AML-193 (cell line): ENCODE measurements around the gene ECE2.

Experiments used
- DNase-seq, 2 experiments: peaks; one replicate each; lab custom pipeline; 2025; lab: John Stamatoyannopoulos, UW

Gene ECE2

DNA sequence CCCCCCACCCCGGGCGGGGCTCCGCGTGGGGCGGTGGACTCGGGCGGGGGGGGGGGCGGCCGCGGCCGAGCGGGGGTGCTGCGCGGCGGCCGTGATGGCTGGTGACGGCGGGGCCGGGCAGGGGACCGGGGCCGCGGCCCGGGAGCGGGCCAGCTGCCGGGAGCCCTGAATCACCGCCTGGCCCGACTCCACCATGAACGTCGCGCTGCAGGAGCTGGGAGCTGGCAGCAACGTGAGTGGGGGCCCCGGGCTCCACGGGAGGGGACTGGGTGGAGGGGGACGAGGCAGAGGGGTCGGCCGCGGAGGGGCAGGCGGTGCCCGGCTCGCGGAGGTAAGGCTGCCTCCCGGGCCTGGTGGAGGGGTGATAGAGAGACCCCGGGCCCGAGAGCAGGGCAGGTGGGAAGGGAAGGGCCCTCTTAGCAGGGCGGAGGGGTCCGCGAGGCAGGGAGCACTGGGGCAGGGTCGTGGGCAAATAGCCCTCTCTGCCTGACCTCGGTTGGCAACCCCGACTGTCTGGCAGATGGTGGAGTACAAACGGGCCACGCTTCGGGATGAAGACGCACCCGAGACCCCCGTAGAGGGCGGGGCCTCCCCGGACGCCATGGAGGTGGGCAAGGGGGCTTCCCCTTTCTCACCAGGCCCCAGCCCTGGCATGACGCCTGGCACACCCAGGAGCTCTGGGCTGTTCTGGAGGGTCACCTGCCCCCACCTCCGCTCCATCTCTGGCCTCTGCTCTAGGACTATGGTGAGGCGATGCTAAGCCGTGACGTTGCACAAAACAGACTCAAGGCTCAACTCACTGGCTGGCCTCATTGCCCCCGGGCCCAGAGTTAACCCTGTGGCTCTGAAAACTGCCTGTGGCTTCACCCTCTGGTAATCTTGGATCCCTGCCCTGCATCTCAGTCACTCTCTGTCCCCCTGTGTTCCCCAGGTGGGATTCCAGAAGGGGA lies at the start of gene ECE2:
Gene ECE2, plus strand, starts transcription at position 62 of the 950 bp plus-strand sequence. Its CDS starts 132 bp downstream, at position 194.
- no peak for DNase-seq

DNA sequence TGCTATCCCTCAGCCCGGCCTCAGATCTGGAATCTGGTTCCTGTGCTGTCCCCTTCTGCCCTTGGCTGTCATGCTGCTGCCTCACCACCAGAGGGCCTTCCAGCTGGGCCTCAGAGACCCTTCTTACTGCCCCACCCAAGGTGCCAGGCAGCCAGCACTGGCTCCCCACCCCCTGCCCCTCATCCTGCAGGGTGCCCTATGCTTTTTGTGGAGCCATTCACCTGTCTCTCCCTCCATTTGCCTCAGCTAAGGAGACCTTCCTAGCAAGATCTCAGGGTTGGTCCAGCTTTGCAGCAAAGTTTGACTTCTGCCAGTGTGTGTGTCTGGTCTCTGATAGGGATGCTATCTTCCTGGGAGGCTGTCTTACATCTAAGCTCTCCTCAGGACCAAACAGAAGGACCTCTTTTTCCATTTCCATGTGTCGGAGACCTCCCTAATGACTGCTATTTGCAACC lies 48.3 kb upstream of the ECE2 start:
- peak; percentile 45 to 49 for DNase-seq

DNA sequence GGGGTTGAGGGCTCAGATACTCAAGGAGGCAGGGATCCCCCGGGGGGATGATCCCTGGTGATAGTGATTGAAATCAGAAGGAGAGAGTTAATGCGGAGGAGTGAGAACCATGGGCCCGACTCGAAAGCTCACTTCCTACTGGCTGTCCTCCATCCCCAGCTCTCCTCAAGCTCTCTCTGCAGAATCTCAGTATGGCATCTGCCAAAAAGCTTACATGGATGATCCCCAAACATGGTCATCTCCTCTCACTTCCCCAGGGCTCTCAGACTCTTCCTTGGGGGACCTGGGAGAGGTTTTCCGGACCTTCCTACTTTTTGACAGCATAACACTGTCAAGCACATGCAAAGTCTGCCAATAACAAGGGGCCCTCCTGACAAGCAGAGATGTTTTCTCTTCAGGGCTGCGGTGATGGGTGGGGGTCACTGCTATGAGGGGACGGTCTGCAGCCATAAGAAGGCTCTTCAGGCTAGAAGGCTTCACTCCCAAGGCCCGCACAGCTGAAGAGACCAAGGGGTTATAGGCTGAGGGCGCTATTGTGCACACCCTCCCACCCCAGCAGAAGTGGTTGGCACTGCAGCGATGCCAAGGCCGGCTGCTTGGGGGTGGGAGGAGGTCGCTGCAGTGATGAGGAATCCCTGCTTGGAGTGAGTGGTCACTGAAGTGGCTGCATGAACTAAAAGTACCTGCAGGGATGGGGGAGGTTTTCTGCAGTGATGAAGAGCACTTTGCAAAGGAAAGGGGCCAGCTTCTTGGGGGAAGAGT lies 47.3 kb upstream of the ECE2 start:
- no peak for DNase-seq

DNA sequence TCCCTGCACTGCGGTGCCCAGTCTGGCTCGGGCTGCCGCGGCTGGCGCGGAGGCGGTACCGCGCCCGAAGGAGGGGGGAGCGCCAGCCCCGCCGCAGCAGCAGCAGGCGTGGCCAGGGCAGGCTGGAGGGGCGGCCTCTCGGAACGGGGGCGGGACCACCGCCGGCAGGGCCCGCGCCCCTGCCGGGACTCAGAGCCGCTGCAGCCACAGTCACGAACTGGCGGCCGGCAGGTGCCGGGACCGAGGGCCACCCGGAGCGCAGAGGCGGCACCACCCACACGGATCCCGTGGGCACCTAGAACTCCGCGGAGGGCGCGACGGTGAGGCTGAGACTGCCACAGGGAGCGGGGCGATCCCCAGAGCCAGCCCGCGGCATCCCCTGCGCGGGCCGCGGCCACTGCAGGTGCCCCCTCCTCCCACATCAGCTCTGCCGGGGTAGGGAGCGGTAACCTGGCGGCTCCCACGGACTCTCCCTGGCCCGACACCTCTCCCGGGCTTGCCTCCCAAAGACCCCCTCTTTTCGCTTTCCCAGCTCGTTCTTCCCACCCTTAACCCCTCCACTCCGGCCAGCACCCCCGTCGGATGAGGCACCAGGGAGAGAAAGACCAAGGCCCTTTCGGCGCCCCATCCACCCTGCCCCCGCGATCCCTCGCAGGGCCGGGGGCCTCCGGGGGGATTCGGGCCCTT lies 46.3 kb upstream of the ECE2 start, which contains the start of gene VWA5B2:
Gene VWA5B2, plus strand, starts transcription at position 192 of the 687 bp plus-strand sequence. CDS start 944 bp downstream, outside the sequence.
- DNase-seq = no peak

DNA sequence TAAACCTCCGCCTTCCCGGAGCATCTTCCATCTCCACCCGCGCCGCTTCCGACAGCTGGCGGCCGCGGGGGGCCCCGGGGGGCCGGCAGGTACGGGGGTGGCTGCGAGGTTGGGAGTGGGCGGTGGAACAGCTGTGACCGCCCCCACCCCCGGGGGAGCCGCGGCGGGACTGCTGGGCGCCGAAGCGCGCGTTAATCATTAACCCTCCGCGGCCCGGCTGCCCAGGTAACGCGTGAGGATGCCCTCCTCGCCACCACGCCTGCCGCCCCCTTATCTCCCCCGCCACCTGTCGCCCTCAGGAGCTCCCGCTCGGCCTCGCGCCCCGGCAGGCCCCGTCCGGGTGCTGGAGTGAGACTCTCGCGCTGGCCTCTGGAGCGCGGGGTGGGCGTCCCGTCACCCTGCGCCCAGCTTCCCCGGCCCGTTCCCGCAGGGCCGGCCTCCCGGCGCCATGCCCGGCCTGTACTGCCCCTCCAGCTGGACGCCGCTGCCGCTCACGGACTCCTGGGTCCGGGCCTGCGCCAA lies 45.7 kb upstream of the ECE2 start:
- DNase-seq = no peak

DNA sequence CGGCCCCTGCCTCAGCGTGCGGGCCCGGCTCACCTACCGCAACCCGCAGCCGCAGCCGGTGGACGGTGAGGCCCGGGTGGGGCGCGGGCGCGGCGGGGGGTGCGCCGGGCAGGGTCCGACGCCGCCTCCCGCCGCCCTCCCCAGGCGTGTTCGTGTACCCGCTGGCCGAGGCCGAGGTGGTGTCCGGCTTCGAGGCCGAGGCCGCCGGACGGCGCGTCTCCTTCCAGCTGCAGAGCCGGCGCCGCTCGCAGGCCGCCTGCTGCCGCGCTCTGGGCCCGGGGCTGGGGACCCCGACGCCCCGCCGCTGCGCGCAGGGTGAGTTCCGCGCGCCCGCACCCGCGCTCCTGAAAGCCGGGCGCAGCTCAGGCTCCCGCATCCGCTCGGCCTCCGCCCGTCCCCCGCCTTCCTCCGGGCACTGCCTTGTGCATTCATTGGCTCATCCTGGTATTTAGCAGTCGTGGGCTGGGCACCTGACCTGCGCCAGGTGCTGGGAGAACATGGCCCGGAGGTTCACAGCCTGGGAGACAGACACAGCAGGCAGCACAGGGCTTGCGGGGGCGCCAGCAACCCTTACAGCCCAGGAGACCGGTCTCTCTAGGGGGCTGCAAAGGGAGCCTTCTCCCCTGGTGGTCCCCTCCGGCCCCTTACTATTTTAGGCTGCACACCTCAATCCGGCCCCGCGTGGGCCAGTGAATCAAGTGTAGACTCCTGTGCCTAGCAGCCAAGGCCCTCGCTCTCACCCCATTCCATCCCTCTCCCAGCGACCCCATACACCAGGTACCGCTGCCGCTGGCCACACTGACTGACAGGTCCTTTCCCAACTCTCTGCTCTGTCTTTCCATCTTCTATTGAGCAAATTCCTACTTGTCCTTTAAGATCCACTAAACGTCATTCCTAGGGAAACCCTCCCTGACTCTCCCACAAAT lies 45.0 kb upstream of the ECE2 start:
- no peak for DNase-seq

DNA sequence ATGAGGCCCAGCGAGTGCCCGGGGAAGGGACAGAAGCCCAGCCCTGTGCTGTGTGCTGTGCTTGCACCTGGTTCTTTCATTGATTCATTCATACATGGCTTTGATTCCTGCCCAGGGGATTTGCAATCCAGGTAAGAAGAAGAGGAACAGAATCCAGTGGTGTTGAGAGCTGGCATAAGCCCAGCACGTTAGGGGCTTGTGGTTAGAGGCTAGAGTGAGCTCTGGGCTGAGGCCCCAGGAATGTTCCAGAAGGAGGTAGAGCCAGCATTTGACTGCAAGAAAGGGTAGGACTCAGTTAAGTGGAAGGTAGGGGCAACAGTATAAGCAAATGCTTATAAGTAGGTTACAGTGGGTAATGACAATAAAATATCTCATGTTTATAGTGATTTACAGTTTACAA lies 44.2 kb upstream of the ECE2 start:
- DNase-seq = no peak

DNA sequence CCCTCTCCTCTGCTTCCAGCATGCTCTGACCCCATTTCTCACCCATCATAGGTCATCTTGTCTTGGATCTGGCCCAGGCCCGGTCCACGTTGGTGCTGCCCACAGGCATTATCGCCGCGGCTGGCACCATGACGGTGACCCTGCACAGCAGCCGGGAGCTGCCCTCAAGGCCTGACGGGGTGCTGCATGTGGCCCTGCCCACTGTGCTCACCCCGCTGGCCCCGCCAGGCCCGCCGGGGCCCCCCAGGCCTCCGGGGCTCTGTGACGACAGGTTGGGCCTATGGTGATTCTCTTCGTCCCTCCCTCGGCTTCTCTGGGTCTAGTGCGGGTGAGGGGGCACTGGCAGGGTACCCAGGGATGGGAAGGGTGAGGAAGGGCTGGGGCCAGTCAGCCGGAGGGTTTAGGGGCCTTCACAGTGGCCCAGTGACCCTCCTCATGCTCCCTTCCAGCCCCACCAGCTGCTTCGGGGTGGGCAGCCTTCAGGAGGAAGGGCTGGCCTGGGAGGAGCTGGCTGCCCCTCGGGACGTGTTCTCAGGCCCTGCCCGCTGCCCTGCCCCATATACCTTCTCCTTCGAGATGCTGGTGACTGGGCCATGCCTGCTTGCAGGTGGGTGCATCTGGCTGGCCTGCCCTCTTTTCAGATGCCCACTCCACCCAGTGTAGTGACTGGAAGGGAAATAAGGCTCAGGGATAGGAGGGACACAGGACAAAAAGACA lies 42.5 kb upstream of the ECE2 start:
- no peak for DNase-seq

DNA sequence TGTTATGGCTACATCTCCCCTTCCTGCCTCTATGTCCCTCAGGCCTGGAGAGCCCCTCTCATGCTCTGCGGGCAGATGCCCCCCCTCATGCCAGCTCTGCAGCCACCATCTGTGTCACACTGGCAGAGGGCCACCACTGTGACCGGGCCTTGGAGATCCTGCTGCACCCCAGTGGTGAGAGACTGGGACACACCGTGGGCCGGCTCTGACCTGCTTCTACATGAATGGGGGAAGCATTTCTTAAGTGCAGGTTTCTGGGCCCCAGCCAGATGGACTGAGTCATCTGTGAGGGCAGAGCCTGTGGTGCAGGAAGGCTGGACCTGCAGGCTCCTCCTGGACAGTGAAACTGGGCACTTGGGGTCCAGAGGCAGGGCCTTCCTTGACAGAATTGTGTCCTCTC lies 41.6 kb upstream of the ECE2 start:
- peak; percentile 43 to 66 for DNase-seq

DNA sequence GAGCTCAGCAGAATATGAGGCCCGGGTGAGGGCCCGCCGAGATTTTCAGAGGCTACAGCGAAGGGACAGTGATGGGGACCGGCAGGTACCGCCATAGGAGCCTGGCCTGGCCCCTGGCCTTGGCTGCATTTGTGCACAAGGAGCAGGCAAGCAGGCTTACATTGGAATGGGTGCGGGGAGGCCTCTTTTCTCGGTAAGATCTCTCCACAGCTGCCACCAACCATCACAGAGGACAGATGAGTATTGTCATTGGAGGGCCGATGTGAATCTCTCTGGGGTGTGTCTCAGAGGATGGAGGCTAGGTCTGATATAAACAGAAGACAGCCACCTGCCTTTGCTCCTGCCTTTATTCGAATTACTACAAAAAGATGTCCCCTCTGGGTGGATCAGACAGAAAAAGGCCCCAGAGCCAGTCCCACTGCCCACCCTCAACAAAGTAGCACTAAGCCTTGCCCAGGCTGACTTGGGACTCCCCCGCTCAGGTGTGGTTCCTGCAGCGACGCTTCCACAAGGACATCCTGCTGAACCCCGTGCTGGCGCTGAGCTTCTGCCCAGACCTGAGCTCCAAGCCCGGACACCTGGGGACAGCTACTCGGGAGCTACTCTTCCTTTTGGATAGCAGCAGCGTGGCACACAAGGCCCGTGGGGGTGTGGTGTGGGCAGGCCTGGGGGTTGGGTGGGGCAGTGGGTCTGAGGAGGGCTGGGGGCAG lies 41.0 kb upstream of the ECE2 start:
- DNase-seq = no peak

DNA sequence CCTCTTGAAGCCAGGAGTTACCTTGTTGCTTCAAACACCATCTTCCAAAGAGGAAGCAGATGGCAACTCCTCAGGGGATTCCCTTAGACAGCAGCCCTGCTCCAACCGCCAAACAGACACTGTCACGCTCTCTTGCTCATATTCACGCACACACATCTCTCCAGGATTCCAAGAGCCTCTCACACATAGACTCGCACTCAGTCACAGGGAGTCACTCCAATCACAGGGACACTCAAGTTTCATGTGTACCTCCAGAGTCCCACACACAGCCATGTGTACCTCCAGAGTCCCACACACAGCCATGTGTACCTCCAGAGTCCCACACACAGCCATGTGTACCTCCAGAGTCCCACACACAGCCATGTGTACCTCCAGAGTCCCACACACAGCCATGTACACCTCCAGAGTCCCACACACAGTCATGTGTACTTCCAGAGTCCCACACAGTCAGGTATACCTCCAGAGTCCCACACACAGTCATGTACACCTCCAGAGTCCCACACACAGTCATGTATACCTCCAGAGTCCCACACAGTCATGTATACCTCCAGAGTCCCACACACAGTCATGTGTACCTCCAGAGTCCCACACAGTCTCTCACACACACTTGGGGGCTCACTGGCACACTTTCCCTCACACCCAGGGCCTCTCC lies 40.3 kb upstream of the ECE2 start:
- no peak for DNase-seq

DNA sequence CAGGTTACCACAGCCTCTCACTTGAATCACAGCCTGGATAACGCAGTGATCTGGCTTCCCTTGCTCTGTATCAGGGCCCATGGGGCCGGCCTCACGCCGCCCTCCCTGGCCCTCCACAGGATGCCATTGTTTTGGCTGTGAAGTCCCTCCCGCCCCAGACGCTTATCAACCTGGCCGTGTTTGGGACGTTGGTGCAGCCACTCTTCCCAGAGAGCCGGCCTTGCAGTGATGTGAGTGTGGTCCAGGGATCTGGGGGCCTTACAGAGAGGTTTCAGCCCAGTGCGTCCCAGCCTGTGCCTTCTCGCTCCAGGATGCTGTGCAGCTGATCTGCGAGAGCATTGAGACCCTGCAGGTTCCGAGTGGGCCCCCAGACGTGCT lies 39.8 kb upstream of the ECE2 start:
- DNase-seq = no peak

DNA sequence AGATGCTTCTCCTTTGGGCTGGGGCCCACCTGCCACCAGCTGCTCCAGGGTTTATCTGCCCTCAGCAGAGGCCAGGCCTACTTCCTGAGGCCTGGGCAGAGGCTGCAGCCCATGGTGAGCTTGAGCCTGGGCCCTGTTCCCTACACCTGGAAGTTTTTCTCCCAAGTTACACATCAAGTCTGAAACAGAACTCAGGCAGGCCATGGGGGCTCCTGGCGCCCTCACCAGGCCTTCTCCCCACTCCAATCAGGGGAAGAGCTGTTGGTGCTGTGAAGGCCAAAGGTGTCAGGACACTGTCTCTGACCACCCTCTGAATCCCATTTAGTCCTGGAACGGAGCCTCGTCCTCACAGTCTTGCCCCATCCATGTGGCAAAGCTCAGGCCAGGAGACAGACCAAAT lies 39.2 kb upstream of the ECE2 start:
- DNase-seq = no peak

DNA sequence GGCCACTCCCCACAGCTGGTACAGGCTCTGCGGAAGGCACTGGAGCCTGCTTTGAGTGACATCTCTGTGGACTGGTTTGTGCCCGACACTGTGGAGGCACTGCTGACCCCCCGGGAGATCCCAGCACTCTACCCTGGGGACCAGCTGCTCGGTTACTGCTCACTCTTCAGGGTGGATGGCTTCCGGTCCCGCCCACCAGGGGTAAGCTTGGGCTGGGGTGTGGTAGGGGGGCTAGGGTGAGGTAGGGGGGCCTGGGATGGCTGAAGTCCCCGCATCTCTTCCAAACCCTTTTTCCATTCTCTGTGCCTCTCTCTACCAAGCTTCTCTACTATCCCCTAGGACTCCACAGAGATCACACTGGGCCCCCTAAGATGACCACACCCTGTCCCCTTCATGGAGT lies 38.6 kb upstream of the ECE2 start:
- no peak for DNase-seq

DNA sequence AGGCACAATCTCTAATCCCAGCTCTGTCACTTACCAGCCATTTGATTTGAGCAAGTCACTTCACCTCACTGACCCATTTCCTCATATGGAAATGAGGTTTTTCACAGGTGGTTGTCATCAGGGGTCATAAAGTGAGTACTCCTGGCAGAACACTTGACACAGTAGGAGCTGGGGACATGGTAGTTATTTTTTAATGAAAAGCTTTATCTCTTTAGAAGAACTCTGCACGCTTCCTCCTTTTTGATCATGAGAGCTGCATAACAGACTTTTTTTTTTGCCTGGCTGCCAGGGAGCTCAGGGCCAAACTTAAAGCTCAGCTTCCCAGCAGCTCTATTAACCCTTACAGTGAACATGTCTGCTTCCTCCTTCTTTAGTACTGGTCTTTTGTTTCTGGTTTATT lies 38.0 kb upstream of the ECE2 start:
- DNase-seq = no peak

DNA sequence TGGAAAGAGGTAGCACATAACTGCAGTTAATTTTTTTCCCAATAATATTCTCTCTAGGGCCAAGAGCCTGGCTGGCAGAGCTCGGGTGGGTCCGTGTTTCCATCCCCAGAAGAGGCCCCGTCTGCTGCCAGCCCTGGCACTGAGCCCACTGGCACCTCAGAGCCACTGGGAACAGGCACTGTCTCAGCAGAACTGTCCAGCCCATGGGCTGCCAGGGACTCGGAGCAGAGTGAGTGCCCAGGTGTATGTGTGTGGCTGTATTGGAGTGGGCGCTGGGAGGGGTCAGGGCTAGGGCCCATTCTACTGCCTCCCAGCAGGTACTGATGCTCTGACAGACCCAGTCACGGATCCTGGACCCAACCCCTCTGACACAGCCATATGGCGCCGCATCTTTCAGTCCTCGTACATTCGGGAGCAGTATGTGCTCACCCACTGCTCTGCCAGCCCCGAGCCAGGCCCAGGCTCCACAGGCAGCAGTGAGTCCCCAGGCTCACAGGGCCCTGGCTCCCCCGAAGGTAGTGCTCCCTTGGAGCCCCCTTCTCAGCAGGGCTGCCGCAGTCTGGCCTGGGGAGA lies 37.5 kb upstream of the ECE2 start:
- DNase-seq = no peak

DNA sequence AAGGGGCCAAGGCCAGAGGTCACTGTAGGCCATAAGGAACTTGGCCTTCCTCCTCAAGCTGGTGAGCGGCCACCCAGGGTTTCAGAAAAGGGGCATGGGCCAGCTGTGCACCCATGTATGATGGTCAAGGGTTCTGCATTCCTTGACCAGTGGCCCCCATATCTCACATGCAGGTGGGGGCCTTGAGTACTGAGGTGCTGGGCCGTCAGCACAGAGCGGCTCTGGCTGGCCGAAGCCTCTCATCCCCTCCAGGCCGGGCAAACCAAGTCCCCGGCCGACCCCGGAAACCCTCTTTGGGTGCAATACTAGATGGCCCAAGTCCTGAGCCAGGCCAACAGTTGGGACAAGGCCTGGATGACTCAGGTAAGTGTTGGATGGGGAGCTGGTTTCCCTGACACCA lies 36.6 kb upstream of the ECE2 start:
- DNase-seq = no peak

DNA sequence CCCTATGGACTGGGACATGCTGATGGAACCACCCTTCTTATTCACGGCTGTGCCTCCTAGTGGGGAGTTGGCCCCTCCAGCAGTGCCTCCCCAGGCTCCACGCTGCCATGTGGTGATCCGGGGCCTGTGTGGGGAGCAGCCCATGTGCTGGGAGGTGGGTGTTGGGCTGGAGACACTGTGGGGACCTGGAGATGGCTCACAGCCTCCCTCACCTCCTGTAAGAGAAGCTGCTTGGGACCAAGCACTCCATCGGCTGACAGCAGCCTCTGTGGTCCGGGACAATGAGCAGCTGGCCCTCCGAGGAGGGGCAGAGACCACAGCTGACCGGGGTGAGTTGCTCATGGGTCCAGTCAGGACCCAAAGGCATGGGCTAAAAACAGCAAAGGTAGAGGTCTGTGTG lies 36.1 kb upstream of the ECE2 start:
- no peak for DNase-seq
